ENCODE results near the gene TADA2B.
"Not testable (repeated sequence)": the region's sequence is repeated elsewhere in the genome, so short reads cannot be mapped to it uniquely, and the experiment has no call there.

The TADA2B gene

DNA sequence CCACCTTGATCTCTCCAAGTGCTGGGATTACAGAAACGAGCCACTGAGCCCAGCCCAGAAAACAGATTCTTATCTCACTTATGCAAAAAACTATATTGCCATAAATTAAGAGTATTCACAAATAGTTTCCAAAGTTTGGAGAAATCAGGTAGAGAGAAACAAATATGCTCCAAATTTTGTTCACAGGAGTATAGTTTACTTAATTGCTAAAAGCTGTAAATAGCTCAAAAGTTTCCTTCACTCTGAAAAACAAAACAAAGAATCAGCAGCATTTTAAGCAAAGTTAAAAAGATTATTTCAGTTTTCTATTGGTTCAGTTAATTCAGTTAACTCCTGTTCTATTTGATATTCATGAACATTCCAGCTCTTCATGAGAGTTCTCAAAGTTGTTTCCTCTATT is 43.2 kb downstream of the TADA2B start:
- DNase-seq: no peak

DNA sequence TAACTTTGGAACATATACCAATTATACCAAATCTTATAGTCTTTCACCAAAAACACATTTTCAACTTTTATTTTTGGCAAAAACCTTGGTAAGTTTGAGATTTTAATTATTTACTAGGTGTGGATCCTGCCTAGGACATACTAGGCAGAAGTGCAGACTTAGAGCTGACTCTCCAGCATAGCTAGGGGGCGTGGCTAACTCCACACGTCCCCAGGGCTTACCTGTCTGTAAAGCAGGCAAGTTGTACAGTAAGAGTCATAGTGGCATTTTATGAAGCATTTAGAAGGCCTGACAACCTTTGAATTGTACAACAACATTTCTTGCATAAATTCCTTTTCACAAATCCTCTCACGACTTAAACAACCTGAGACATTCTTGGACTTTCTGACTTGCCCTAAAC is 43.9 kb downstream of the TADA2B start:
- DNase-seq: no peak

DNA sequence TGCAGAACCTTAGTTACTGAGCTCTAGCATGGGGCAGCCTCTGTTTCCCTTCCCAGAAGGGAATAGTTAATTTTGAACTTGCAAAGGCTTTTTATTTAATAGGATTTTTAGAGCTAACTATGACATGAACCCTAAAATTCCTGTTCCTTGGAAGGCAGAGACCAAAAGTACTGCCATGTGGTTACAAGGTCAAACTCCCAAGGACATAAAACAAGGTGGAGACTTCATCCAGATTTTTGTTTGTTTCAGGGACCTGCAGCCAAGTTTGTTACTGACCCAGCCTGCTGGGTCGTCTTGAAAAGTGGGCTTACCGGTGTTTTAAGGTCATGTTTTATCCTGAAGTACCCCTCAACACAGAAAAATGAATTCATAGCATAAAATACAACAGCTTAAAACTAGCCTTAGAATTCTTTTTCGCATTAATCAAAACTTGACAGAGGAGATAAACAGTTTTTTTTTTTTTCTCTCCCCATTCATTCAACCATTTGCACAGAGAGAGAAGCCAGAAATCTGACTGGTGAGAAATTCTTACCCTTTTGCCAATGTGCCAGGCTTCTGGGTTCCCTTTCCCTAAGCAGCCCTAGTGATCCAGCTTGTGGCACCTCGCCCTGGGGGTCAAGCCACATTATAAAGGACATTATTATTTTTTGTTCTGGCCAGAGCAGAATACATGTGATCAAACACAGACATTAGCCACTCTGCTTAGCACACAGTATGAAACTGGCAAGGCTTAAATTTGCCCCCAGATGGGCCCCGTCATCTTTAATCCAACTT is 46.2 kb downstream of the TADA2B start:
- DNase-seq: no peak

DNA sequence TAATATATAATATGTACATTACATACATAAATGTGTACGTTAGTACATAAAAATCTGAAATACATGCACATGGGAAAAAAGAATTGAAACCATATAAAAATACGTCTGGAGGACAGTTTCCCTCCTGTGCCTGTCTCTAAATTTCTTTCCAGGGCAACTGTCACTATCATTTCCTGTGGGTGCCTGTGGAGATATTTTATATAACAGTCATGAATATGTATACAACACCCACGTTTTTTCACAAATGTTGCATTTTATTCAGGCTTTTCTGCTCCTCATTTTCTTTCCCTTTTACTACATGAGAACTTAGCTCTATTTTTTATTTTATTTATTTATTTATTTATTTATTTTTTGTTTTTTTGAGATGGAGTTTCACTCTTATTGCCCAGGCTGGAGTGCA is 48.9 kb downstream of the TADA2B start:
- DNase-seq: no peak

DNA sequence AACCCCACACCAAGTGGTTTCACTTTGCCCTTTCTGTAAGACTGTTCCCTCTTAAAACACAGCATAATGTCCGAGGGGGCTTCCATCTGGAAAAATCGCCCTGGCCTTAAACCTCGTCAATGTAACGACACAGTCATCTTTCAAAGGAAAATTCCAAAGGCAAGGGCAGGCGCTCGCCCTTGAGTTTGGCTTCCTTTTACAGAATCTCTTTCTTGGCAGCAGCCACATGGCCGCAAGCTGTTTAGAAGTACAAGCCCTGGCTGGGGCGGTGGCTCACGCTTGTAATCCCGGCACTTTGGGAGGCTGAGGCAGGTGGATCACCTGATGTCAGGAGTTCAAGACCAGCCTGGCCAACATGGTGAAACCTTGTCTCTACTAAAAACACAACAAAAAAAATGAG is 51.7 kb downstream of the TADA2B start:
- DNase-seq: no peak

DNA sequence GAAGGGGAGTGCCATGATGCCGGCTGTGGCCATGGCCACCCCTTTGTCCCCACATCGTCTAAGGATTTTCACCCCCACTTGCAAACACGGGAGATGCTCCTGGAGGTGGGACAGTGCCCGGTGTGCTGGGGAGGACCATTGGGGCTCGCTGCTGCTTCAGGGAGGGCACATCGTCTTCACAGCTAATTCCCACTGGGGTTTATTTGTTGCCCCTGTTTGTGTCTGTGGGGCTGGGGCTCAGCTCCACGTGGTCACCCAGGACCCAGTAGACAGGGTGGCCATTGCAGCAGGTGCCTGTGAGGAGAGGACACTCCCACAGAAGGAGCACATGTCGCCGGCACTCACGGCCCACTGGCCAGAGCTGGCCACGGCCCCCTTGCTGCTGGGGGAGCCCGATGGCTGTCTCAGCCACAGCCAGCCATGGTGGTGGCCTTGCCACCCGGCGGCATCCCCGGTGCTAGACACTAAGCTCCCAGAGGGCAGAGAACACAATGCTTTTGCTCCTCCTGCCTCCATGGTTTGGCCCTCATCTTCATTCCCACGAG is 52.5 kb downstream of the TADA2B start:
- DNase-seq: no peak

DNA sequence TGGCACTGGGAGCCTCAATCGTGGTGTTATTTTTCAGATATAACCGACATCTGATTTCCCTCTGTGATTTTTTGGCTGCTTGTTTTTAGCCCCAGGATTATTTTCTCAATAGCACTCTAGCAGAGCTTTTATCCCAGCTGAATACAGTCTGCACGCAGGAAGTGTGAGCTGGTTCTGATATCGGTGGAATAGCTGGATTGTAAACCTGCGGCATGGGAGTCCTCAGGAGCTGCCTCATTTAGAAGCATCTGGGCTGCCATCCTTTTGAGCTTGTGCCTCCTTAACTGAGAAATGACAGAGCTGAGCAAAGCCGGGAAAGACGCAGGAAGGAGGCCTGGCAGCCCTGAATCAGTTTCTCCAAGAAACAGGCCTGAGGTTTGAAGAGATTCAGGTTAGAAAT is 53.1 kb downstream of the TADA2B start:
- no peak for DNase-seq

DNA sequence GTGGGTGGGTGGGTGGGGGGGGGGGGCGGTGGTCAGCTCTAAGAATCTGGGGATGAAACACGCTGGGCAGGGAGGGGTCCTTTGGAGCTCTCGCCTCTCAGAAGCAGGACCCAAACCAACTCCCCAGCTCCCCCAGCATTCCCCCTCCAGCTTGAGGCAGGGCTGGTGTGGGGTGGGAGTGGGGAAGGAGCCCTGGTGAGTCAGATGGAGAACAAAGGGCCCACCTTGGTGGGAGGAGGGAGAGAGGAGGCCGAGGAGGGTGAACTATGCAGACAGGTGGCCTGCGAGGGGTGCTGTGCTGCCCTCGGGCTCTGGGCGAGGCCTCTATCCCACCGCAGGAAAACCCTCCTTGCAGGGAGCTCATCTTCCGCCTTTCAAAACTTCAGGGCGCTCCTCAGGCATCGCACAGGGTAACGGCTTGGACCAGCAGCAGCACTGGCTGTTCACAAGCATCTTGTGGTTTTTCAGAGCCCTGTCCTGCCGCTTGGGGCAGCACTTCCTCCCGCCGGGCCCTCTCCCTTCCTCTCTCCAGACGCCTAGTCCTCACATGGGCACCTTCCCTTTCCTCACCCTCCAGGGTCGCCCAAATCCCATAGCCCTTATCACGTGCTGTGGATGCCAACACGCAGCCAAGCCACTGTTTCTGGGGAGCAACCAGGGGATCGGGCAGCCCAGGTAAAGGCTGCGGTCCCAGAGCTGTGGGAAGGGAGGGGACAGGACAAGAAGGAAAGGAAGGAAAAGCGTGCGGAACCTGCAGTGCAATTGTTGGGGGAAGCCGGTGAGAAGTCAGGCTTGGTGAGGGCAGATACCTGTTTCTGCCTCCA is 58.7 kb downstream of the TADA2B start:
- DNase-seq: peak; percentile 49

DNA sequence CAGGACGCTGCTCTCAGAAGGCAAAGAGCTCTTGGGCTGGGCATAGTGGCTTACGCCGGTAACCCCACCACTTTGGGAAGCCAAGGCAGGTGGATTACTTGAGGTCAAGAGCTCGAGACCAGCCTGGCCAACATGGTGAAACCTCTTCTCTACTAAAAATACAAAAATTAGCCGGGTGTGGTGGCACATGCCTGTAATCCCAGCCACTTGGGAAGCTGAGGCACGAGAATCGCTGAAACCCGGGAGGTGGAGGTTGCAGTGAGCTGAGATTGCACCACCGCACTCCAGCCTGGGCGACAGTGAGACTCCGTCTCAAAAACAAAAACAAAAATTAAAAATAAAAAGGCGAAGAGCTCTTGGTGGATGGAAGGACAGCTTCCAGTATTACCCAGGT is 59.3 kb downstream of the TADA2B start:
- not testable (repeated sequence) for DNase-seq

DNA sequence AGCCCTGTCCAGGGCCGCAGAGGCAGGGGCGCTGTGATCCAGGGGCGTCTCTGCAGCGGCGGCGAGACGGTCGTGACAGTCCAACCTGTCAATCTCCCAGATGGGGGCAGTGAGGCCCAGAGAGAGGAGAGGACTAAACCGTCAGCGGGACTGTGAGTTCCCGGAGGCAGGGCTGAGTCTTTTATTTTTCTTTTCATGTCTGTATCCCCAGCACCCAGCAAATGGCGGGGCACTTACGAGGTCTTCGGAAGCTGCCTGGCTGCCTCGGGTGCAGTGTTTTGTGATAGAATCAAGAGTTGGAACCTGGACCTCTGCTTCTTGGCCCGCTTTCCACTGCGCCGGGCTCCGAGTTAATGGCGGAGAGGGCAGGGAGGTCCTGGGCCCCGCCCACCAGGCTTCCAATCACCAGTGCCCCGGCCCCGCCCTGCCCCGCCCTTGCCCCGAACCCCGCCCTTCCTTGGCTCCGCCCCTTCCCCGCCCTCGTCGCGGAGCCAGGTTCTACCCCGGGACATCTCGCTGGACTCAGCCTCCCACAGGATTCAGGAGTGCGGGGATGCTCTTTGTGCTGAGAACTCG is 59.9 kb downstream of the TADA2B start:
- DNase-seq: peak; percentile 43

DNA sequence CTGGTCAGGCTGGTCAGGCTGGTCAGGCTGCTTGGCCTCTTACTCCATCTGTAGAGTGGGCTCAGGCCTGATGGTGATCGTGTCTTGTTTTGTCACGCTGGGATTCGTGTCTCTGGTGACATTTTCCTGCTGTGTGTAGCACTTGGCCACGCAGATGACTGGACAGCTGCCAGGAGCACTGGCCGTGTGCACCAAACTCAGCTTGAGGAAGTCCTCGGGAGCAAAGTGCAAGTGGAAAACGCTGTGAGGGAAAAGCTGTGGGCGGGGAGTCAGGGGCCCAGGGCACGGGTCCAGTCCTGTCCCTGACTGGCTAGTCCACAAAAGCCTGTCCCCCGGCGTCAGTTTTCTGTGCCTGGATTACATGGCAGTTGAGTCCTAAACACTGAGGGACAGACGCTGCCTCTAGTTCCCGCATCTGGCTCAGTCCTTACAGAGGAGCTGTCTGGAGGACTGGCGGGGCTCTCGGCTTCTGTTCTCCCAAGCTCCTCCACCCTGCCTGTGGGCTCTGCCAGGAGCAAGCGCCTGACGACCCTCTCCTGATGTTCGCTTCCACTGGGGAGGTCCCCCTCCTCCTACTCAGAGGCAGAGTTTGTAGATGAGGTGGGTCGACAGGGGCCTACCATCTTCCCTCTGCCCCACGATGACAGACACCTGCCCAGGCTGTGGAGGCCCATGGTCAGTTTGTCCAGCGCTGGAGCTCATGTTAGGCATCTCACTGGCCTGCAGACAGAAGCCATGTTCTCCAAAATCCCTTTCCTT is 60.6 kb downstream of the TADA2B start:
- no peak for DNase-seq

DNA sequence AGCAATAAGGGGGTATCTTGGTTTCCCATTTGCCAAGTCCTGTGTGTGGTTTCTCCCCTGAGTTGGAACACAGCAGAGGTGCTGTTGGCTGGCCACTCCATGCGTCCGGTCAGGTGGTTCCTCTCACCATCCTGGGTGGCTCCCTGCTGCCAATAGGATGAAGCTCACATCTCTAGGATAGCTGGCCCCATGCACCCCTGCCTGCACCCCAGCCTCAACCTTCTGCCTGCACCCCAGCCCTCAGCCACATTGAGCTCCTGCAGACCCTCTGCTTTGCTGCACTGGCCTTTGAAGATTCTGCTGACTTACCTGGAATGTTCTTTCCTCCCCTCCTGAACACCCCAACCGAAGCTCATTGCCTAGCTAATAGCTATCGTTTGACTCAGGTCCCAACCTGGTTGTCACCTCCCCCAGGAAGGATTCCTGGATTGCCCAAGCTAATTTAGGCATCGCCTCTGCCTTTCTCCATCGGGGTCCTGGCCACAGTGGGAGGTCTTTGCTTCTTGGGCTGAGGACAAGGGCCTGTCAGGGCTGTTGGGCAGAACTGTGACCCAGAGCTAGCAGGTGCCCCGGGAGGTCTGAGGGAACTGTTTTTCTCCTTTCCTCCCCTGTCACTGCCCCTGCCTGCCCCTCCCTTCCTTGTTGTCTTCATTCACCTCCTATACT is 61.3 kb downstream of the TADA2B start:
- DNase-seq: no peak

DNA sequence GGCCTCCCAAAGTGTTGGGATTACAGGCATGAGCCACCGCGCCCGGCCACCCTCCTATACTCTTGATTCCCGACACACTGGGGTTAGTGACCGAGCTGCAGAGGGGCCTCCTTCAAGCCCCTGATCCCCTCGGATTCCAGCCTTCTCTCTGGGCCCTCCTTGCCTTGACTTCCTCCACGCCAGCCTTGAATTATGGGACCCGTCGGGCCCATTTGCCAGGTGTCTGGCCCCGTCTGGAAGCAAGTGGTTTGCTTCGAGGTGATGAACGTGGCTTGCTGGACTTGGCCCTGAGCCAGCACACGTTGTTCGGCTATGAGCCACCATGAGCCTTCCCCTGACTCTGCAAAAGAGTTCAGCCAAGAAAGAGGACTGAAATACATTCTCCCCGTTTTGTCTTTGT is 62.1 kb downstream of the TADA2B start:
- no peak for DNase-seq

DNA sequence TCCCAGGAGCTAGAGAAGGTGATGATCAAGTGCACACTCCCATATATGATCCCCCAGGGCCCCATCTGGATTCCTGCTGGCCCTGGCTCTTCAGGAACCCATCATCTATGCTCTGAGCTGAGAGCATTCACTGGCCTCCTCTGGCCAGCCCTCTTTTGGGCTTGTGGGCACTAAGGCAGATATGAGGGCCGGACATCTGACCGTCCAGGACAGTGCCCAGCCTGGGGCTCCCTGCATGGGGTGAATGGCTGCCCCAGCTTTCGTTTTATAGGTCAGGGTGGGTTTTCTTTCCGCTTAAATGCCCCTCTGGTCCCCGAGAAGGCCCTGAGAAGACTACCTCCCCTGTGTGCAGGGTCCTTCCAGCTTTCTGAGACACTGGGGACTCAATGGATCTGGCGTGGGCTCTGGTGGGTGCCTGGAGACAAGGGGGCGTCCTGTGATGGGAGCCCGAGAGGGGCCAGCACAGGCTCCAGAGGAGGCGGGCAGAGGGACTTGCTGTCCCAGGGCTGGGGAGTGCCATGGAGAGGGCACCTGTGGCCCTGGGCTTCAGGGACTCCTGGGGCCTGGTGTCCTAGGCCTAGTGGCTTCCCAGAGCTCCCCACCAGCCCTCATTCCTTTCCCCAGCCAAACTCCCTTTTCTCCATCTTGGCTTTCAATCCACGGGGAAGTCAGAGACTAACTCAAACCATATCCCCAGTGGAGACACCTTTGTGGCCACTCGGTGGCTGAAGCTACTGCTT is 64.2 kb downstream of the TADA2B start:
- DNase-seq: no peak

Measured in NCI-H1694 treated with DMSO at 0.1 percent for 48 hours (cell line).